OCI-LY1 (cell line): ENCODE results near the gene DGKA.
"Not testable (repeated sequence)": the region's sequence is repeated elsewhere in the genome, so short reads cannot be mapped to it uniquely, and the experiment has no call there.

Experiments used
- H2AFZ ChIP-seq: fragments of 200-600 bp; sonication (generic), shearing (Covaris generic); 2 replicates; pipeline ENCODE4 v1.6.0; 2014; ENCODE audit warnings: antibody characterized with exemption, mild to moderate bottlenecking, low read length
- H3F3A ChIP-seq: fragments of 200-600 bp; sonication (generic), shearing (Covaris generic); 2 replicates; pipeline ENCODE4 v1.6.0; 2014; ENCODE audit warnings: mild to moderate bottlenecking, antibody characterized with exemption, low read length, moderate library complexity; ENCODE audit not compliant: insufficient read depth
- H3K27ac ChIP-seq: fragments of 200-600 bp; sonication (generic); 2 replicates; pipeline ENCODE4 v1.5.1; 2014; ENCODE audit warnings: low read length, mixed run types, mild to moderate bottlenecking, low read depth; ENCODE audit not compliant: poor library complexity, severe bottlenecking
- H3K27me3 ChIP-seq: fragments of 200-600 bp; sonication (generic); 2 replicates; pipeline ENCODE4 v1.6.0; 2014; ENCODE audit warnings: antibody characterized with exemption, mild to moderate bottlenecking, low read length, moderate library complexity; ENCODE audit not compliant: insufficient read depth
- H3K36me3 ChIP-seq: fragments of 200-600 bp; sonication (generic); 2 replicates; pipeline ENCODE4 v1.6.1; 2014; ENCODE audit warnings: mild to moderate bottlenecking, antibody characterized with exemption, low read length, moderate library complexity, mixed read lengths; ENCODE audit not compliant: insufficient read depth
- H3K4me1 ChIP-seq: fragments of 200-600 bp; sonication (generic); 2 replicates; pipeline ENCODE4 v1.5.1; 2014; ENCODE audit warnings: mild to moderate bottlenecking, low read length, moderate library complexity; ENCODE audit not compliant: insufficient read depth, severe bottlenecking
- H3K4me2 ChIP-seq: fragments of 200-600 bp; sonication (generic), shearing (Covaris generic); 2 replicates; pipeline ENCODE4 v1.6.1; 2014; ENCODE audit warnings: low read length
- H3K4me3 ChIP-seq: fragments of 200-600 bp; sonication (generic); 2 replicates; pipeline ENCODE4 v1.5.1; 2014; ENCODE audit warnings: low read length, low read depth, mild to moderate bottlenecking, mixed read lengths; ENCODE audit not compliant: poor library complexity, severe bottlenecking
- H3K79me2 ChIP-seq: fragments of 200-600 bp; shearing (Covaris generic); 2 replicates; pipeline ENCODE4 v1.6.1; 2016; ENCODE audit warnings: mixed run types, low read length, mixed read lengths; ENCODE audit not compliant: insufficient read depth
- H3K9ac ChIP-seq: fragments of 200-600 bp; sonication (generic), shearing (Covaris generic); 2 replicates; pipeline ENCODE4 v1.6.1; 2014; ENCODE audit warnings: mild to moderate bottlenecking, low read length, mixed read lengths
- H3K9me2 ChIP-seq: fragments of 200-600 bp; sonication (generic), shearing (Covaris generic); 2 replicates; pipeline ENCODE4 v1.6.1; 2014; ENCODE audit warnings: low read depth, mild to moderate bottlenecking, low read length, mixed read lengths
- H3K9me3 ChIP-seq: fragments of 200-600 bp; shearing (Covaris generic); 2 replicates; pipeline ENCODE4 v1.6.1; 2014; ENCODE audit warnings: low read length, mixed read lengths
- H4K20me1 ChIP-seq: fragments of 200-600 bp; sonication (generic), shearing (Covaris generic); 2 replicates; pipeline ENCODE4 v1.6.0; 2016; ENCODE audit warnings: mild to moderate bottlenecking, low read length; ENCODE audit not compliant: insufficient read depth
- CTCF ChIP-seq: fragments of 200-600 bp; sonication (generic), shearing (Covaris generic); IDR thresholded peaks from 2 replicates; pipeline ENCODE4 v1.5.1; 2017; ENCODE audit warnings: mild to moderate bottlenecking, antibody characterized with exemption, low read length, moderate library complexity, mixed read lengths
- EZH2 ChIP-seq: fragments of 200-600 bp; sonication (generic), shearing (Covaris generic); IDR thresholded peaks from 2 replicates; pipeline ENCODE4 v1.8.0; 2017; ENCODE audit warnings: borderline replicate concordance, mixed run types, mild to moderate bottlenecking, antibody characterized with exemption, low read length, moderate library complexity, mixed read lengths

The DGKA gene

GRCh38 chr12:55915482-55915859 is 15.5 kb upstream of the DGKA start:
- Histone ChIP-seq H3F3A (no peaks in the 10 kb centered on the region), H3K4me3 (no peak overlapping the region), H3K9me2 (no peaks in the 10 kb centered on the region), H2AFZ (no peak overlapping the region), H3K9me3 (no peaks in the 10 kb centered on the region), H3K9ac (no peak overlapping the region), H3K79me2 (peaks cover 75% of the 10 kb centered on the region), H3K27ac (no peak overlapping the region), H3K4me1 (no peaks in the 10 kb centered on the region), H3K36me3 (peaks cover 81% of the 10 kb centered on the region), H3K27me3 (no peaks in the 10 kb centered on the region), H4K20me1 (no peaks in the 10 kb centered on the region), H3K4me2 (no peak overlapping the region)
- TF ChIP-seq EZH2 (no peak), CTCF (no peak)

GRCh38 chr12:55919032-55919431 is 11.9 kb upstream of the DGKA start:
- not testable (repeated sequence) for H3K9me3 ChIP-seq, H3K4me3 ChIP-seq, H3K9ac ChIP-seq, H3K27me3 ChIP-seq, H3K27ac ChIP-seq, H2AFZ ChIP-seq, H3F3A ChIP-seq, H3K4me2 ChIP-seq, H4K20me1 ChIP-seq, H3K9me2 ChIP-seq
- peaks cover 11% of the 10 kb centered on the region for H3K4me1 ChIP-seq
- H3K36me3 ChIP-seq = peaks cover 84% of the 10 kb centered on the region
- peaks cover 90% of the 10 kb centered on the region for H3K79me2 ChIP-seq

- H3K4me2 ChIP-seq = no peak overlapping the region
Observed at GRCh38 chr12:55922126-55922525, 8.8 kb upstream of the DGKA start.

GRCh38 chr12:55923648-55924047 is 7.3 kb upstream of the DGKA start:
- H3K4me3 ChIP-seq, H3K9ac ChIP-seq, H3K9me2 ChIP-seq, H3K4me2 ChIP-seq, H3K9me3 ChIP-seq, H3K27me3 ChIP-seq, H3K27ac ChIP-seq, H4K20me1 ChIP-seq, H3F3A ChIP-seq, H2AFZ ChIP-seq: not testable (repeated sequence)
- Histone ChIP-seq H3K79me2 (peaks cover 83% of the 10 kb centered on the region), H3K36me3 (peaks cover 75% of the 10 kb centered on the region), H3K4me1 (peaks cover 40% of the 10 kb centered on the region)

More at GRCh38 chr12:55922126-55922525, 8.8 kb upstream of the DGKA start:
- H3K9me3 ChIP-seq = no peaks in the 10 kb centered on the region
- H2AFZ ChIP-seq = no peak overlapping the region
- H3K9me2 ChIP-seq = no peaks in the 10 kb centered on the region
- H3K4me3 ChIP-seq = no peak overlapping the region
- no peak overlapping the region for H3K27ac ChIP-seq
- peaks cover 33% of the 10 kb centered on the region for H3K4me1 ChIP-seq
- no peak for TF ChIP-seq EZH2
- no peak for TF ChIP-seq CTCF
- H3K27me3 ChIP-seq = no peaks in the 10 kb centered on the region
- no peaks in the 10 kb centered on the region for H4K20me1 ChIP-seq
- H3K36me3 ChIP-seq = peaks cover 80% of the 10 kb centered on the region
- no peak overlapping the region for H3K9ac ChIP-seq
- H3F3A ChIP-seq = no peaks in the 10 kb centered on the region
- H3K79me2 ChIP-seq = peaks cover 90% of the 10 kb centered on the region
